ENCODE data around the gene NUDT14. TPM values are rescaled to one million over a fixed set of nuclear protein-coding genes. Genes with fewer than 3 reads are reported as not detected.

NUDT14 gene
- polyA plus RNA-seq, 3 donors = 22.0 to 37.4 (median 23.9) TPM

- Mint-ChIP-seq H3K9me3 (peaks cover 0 to 1% (median 0%) of the 10 kb centered on the region in 7 donors), H3K36me3 (no peaks in the 10 kb centered on the region), H3K4me3 (no peak overlapping the region), H3K4me1 (no peaks in the 10 kb centered on the region), H3K27ac (no peak overlapping the region), H3K27me3 (ENCODE audit: low read depth in 3 of 3) (peaks cover 0 to 7% (median 3%) of the 10 kb centered on the region in 3 donors)
- TF ChIP-seq, protein P1, sequence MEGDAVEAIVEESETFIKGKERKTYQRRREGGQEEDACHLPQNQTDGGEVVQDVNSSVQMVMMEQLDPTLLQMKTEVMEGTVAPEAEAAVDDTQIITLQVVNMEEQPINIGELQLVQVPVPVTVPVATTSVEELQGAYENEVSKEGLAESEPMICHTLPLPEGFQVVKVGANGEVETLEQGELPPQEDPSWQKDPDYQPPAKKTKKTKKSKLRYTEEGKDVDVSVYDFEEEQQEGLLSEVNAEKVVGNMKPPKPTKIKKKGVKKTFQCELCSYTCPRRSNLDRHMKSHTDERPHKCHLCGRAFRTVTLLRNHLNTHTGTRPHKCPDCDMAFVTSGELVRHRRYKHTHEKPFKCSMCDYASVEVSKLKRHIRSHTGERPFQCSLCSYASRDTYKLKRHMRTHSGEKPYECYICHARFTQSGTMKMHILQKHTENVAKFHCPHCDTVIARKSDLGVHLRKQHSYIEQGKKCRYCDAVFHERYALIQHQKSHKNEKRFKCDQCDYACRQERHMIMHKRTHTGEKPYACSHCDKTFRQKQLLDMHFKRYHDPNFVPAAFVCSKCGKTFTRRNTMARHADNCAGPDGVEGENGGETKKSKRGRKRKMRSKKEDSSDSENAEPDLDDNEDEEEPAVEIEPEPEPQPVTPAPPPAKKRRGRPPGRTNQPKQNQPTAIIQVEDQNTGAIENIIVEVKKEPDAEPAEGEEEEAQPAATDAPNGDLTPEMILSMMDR (IDR thresholded peaks at IDR 0.05) = no peak
- no peaks in the 10 kb centered on the region for H4K20me1 ChIP-seq (ENCODE audit: insufficient read depth, low read length)
- 93% methylated on average over 32 of the region's 35 CpGs for WGBS (ENCODE audit: insufficient coverage)
- H3K4me1 ChIP-seq (ENCODE audit: control insufficient read depth in 1 of 2, insufficient read depth in 2 of 2, low read length in 2 of 2) = no peaks in the 10 kb centered on the region
- no peak overlapping the region for H3K27ac ChIP-seq (ENCODE audit: low read depth in 1 of 2, low read length in 2 of 2)
- DNase-seq = no peak
- no peaks in the 10 kb centered on the region for H3K79me2 ChIP-seq (ENCODE audit: insufficient read depth, low read length)
- H3K36me3 ChIP-seq (replicated peaks in 1 of 2; ENCODE audit: control insufficient read depth in 1 of 2, insufficient read depth in 2 of 2, low read length in 2 of 2) = no peaks in the 10 kb centered on the region
- no peaks in the 10 kb centered on the region for H3K9me3 ChIP-seq (replicated peaks in 1 of 2; ENCODE audit: control insufficient read depth in 1 of 2, insufficient read depth in 1 of 2, low read length in 2 of 2)
- intact Hi-C loops (cut with micrococcal nuclease) = no loop called here
- no peaks in the 10 kb centered on the region for H3K27me3 ChIP-seq (ENCODE audit: control insufficient read depth in 2 of 2, insufficient read depth in 2 of 2, low read length in 2 of 2)
- no peak overlapping the region for H3K4me2 ChIP-seq (replicated peaks; ENCODE audit: extremely low read depth, low read length, poor library complexity, severe bottlenecking)
- no peak overlapping the region for H3K4me3 ChIP-seq (replicated peaks in 1 of 3; ENCODE audit: low read depth in 2 of 3, low read length in 3 of 3)
- H2AFZ ChIP-seq (ENCODE audit: insufficient read depth, low read depth, low read length, poor library complexity, severe bottlenecking) = no peak overlapping the region
- H3K9ac ChIP-seq (ENCODE audit: insufficient read depth, low read length, poor library complexity, severe bottlenecking) = no peak overlapping the region
Measured at GRCh38 chr14:105150368-105151083, 30.6 kb downstream of the NUDT14 start.

- H3K4me3 Mint-ChIP-seq = no peak overlapping the region
- no peak for DNase-seq
- Histone ChIP-seq H3K79me2 (ENCODE audit: insufficient read depth, low read length) (no peaks in the 10 kb centered on the region), H3K9ac (ENCODE audit: insufficient read depth, low read length, poor library complexity, severe bottlenecking) (no peak overlapping the region), H3K4me2 (replicated peaks; ENCODE audit: extremely low read depth, low read length, poor library complexity, severe bottlenecking) (no peak overlapping the region), H3K9me3 (replicated peaks in 1 of 2; ENCODE audit: control insufficient read depth in 1 of 2, insufficient read depth in 1 of 2, low read length in 2 of 2) (no peaks in the 10 kb centered on the region), H3K4me1 (ENCODE audit: control insufficient read depth in 1 of 2, insufficient read depth in 2 of 2, low read length in 2 of 2) (no peaks in the 10 kb centered on the region), H3K27me3 (ENCODE audit: control insufficient read depth in 2 of 2, insufficient read depth in 2 of 2, low read length in 2 of 2) (no peaks in the 10 kb centered on the region), H3K36me3 (replicated peaks in 1 of 2; ENCODE audit: control insufficient read depth in 1 of 2, insufficient read depth in 2 of 2, low read length in 2 of 2) (no peaks in the 10 kb centered on the region), H3K4me3 (replicated peaks in 1 of 3; ENCODE audit: low read depth in 2 of 3, low read length in 3 of 3) (no peak overlapping the region), H2AFZ (ENCODE audit: insufficient read depth, low read depth, low read length, poor library complexity, severe bottlenecking) (no peak overlapping the region), H3K27ac (ENCODE audit: low read depth in 1 of 2, low read length in 2 of 2) (no peak overlapping the region), H4K20me1 (ENCODE audit: insufficient read depth, low read length) (no peaks in the 10 kb centered on the region)
- 94% methylated on average over 2 of the region's 4 CpGs for WGBS (ENCODE audit: insufficient coverage)
- H3K4me1 Mint-ChIP-seq = no peaks in the 10 kb centered on the region
- intact Hi-C loops (cut with micrococcal nuclease) = no loop called here
- TF ChIP-seq, protein P1 (IDR thresholded peaks at IDR 0.05) = no peak
- H3K36me3 Mint-ChIP-seq = no peaks in the 10 kb centered on the region
- no peak overlapping the region for H3K27ac Mint-ChIP-seq
- peaks cover 0 to 7% (median 3%) of the 10 kb centered on the region in 3 donors for H3K27me3 Mint-ChIP-seq (ENCODE audit: low read depth in 3 of 3)
- H3K9me3 Mint-ChIP-seq = peaks cover 0 to 1% (median 0%) of the 10 kb centered on the region in 7 donors
Measured at GRCh38 chr14:105150026-105150367, 31.1 kb downstream of the NUDT14 start.
